Measurements from ENCODE around the gene MYH9.
"Not testable (repeated sequence)": the region's sequence is repeated elsewhere in the genome, so short reads cannot be mapped to it uniquely, and the experiment has no call there.

MYH9 gene

DNA sequence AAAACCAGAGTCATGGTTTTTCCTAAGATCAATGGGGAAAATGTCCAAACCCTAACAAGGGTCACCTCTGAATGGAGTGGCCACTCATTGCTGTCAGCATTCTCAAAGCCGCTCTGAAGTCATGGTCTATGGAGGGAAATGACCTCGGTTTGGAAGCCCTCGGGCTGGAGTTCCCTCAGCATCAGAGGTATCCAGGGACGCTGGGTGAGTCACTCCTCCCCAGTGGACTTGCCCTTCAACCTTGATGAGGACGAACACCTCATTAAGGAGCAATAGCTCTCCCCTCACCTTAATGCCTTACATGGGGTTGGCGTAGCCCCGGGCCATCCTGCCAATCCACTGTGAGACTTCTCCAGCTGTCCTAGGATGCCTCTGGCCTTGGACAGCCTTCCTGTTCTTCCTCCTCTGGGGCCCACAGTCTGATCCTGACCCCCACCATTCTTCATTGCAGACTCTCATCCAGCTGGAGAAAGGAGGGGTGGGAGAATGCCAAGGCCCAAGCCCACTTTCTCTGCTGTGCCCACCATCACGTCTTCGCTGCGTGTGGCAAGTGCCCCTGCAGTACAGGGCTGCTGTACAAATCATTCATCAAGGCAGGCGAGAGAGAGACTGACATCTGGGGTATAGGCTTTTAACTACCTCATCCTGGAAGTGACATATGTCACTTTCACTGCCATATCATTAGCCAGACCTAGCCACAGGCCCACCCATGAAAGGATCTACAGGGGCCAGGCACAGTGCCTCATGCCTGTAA, 25.4 kb upstream of the MYH9 start:
- DNase-seq: no peak

DNA sequence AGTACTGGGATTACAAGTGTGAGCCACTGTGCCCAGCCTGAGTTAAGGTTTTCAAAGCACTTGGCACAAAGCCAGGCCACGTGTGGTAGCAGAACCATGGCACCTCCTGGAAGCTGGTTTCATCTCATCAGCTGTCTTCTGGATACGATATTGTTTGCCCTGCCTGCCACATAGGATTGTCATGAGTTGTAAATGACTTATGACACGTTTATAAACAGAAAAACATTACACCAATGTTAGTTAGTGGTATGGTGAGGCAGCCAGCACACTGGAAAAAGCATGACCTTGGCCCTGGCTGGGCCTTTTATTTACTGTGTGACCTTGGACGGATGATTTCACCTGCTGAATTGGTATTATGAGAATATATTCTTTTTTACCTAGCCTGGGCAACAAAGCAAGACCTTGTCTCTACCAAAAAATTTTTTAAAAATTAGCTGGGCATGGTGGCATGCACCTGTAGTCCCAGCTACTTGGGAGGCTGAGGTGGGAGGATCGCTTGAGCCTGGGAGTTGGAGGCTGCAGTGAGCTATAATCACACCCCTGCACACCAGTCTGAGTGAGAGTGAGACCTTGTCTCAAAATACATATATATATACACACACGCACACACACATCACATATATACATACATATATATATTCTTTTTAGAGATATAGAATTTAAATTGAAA, 24.0 kb upstream of the MYH9 start:
- no peak for DNase-seq

DNA sequence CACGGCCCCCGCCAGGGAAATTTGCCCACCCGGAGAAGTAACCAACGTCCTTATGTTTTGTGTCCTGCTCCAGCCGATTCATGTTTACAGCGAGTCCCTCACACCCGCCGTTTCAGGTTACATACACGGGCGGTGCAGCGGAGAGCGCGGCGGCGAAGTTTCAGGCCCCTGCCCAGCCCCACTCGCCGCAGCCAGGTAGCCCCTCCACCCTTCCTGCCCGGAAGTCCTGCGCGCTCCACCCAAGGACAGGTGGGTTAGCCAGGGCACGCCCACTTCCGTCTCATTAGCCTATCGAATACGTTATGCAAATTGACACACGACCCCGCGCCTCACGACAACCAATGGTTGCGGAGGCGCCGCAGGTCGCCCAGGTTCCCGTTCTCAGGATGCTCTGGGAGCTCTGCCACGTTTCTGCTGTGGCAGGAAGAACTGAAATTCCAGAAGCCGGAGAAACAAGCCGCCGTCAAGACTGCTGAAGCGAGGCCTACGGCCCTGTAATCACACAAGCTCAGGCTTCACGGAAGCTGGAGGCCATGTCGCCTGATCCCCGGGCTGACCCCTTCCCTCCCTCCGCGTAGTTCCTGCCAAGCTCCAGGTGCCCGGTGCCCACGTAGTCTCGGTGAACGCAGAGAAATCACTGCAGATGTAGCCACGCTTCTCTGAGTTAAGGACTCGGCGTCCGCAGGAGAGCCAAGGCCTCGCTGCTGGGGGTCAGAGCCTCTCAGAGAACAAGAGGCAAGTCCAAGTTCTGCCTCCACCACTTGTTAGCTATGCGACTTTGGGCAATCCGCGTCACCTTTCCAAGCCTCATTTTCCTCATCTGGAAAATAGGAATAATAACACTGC, 22.4 kb upstream of the MYH9 start:
- no peak for DNase-seq

DNA sequence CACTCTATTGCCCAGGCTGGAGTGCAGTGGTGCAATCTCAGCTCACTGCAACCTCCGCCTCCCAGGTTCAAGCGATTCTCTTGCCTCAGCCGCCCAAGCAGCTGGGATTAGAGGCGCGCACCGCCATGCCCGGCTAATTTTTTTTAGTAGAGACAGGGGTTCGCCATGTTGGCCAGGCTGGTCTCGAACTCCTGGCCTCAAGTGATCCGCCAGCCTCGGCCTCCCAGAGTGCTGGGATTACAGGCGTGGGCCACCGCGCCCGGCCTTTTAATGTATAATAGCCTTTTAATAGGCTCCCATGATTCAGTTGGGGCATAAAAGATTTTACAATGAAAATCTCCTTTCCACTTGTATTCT, 21.8 kb upstream of the MYH9 start:
- not testable (repeated sequence) for DNase-seq

DNA sequence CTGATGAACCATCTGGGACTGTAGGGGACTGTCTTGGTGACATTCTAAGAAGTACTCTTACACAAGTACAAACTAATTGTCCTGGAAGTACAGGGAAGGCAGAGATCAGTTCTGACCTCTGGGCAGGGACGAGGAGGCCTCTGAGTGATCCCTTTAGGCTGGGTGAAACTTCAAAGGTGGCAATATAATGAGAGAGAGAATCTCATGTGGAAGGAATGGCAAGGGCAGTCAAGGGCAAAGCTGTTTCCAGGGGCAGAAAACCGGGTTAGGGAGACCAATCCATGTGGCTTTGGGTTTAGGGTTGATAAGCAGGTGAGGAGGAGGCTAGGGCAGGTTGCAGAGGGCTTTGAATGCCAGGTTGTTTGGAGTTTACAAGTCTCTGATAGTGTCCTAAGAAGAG, 21.3 kb upstream of the MYH9 start:
- DNase-seq: no peak

DNA sequence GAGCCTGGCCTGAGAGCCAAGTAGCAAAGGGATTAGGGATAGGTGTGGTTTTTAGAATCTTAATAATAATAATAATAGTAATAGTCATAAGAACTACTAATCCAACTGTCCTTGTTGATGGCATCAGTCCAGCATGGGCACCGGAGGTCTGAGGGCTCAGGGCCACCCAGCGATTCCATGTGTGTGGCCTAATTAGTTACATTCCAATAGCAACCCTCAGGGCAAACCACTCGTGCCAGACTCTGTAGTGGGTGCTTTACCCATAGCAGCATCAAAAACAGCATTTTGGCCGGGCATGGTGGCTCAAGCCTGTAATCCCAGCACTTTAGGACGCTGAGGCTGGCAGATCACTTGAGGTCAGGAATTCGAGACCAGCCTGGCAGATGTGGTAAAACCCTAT, 19.0 kb upstream of the MYH9 start:
- no peak for DNase-seq

DNA sequence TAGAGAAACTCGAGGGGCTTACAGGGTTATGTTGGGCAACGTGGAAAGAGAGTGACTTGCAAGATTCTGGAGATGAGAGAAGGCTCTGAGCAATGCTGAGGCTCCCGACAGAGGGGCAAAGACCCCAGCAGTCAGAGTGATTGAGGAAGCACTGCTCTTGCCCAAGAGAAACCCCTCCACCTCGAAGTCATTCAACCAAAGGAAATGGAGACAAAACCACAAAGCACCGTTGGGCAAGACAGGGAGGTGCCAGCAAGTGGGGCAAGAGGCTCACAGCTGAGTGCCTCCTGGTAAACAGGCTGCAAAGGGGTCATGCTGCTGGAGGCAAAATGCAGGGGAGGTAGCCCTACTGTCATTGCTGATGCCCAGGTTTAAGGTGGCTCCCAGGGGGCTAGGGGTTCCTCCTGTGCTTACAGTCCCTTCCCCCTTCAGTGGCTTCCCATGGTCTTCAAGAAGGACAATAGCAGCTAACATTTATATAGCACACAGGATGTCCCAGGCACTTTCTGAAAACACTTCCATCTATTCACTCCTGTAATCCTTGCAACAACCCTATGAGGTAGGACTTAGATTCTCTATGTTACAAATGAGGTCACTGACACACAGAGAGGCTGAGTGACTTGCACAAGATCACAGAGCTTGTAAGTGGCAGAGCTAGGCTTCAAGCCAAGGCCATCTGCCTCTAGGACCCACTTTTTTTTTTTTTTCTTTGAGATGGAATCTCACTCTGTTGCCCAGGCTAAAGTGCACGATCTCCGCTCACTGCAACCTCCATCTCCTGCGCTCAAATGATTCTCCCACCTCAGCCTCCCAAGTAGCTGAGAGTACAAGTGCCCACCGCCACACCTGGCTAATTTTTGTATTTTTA, 18.1 kb upstream of the MYH9 start:
- peak; percentile 82 for DNase-seq

DNA sequence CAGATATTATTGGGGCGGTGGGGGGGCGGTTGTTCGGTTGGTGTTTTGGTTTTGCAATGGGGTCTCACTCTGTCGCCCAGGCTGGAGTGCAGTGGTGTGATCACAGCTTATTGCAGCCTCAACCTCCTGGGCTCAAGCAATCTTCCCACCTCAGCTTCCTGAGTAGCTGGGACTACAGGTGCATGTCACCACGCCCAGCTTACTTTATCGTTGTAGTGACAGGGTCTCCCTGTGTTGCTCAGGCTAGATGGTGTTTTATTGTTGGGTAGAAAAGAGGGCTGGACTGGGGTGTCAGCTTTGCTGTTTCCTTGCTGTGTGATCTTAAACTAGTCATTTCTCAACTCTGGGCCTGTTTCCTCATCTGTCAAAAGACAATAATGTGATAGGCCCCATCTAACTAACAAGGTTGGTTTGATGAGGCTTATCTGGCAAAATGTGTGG, 17.5 kb upstream of the MYH9 start:
- DNase-seq: peak; percentile 58

DNA sequence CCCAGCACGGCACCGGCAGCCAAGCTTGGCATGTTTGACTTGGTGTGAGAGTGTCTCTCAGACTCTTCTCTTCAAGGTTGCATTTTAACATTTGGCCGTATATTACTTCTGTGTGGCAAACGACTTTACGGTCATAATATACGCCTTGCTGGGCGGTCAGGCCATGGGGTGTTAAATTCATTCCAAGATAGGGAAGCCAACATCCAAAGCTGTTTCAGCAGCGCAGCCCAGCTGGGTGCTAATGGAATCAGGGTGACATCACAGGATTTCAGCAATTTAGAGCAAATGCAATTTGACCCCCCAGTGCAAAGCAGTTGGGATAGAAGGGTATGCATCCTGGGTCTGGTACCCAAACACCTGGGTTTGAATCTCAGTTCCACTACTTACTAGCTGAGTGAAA, 16.7 kb upstream of the MYH9 start:
- no peak for DNase-seq

DNA sequence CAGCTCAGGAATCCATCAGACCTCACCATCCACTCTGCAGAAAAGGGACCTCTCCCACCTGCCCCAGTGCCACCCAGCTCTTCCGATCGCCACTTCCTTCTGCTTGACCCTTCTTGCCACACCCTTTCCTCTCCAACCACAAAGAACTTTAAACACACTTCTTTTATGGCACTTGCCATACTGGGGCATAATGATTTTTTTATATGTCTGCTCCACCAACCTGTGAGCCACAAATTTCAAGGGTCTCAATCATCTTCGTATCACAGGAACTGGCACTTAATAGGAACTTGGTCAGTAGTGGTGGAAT, 11.7 kb upstream of the MYH9 start:
- no peak for DNase-seq

DNA sequence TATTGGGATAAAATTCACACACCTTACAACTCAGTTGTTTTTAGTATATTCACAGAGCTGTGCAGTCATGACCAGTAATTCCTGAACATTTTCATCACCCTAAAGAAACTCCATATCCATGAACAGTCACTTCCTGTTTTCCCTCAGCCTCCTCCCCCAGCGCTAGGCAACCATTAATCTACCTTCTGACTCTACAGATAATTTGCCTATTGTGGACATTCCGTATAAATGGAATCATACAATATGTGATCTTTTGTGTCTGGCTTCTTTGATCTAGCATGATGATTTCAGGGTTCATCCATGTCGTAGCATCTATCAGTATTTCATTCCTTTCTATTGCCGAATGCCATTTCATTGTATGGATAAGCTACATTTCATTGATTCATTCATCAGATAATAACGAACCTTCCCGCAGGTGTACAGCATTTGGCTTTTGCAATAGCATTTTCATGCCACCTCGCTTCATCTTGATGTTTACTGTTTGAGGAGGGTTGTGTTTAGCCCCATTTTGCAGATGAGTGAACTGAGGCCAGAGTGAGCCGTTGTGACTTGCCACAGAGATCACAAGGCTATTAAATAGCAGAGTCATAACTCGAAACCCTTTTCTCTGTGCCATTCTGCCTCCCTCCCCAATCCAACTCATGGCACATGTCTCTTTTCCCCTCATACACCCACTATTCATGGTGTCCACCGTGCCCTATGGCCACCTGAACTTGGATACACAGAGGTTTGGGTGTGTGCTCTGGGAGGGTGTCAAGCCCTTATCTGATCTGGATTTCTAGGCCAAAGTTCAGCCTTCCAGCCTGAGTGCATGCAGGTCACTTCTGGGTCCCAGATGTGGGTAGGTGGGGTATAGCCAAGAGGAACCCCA, 11.1 kb upstream of the MYH9 start:
- no peak for DNase-seq

DNA sequence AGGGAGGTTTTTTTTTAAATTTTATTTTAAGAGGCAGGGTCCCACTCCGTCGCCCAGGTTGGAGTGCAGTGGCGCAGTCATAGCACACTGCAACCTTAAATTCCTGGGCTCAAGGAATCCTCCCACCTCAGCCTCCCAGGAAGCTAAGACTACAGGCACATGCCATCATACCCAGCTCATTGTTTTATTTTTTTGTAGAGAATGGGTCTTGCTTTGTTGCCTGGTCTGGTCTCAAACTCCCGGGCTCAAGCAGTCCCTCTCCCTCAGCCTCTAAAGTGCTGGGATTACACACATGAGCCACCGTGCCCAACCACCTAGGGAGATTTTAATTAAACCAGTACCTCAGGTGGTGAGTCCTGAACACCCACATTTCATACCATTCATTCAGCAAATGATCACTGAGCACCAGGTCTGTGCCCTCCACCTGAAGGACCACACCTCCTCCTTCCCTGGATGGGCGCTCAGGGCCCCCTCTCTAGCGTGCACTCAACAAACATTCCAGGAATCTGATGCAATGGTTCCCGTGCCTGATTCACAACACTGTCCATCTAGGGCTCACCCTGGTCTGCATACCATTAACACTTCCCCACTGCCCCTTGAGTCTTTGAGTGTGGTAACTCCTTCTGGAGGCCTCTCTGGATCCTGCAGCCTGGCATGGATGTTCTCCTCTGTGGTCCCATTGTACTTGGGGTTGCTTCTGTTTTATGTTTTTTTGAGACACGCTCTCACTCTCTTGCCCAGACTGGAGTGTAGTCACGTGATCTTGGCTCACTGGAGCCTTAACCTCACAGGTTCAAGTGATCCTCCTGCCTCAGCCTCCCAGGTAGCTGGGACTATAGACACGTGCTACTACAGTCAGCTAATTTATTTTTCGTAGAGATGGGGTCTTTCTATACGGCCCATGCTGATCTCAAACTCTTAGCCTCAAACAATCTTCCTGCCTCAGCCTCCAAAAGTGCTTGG, 9.6 kb upstream of the MYH9 start:
- no peak for DNase-seq

DNA sequence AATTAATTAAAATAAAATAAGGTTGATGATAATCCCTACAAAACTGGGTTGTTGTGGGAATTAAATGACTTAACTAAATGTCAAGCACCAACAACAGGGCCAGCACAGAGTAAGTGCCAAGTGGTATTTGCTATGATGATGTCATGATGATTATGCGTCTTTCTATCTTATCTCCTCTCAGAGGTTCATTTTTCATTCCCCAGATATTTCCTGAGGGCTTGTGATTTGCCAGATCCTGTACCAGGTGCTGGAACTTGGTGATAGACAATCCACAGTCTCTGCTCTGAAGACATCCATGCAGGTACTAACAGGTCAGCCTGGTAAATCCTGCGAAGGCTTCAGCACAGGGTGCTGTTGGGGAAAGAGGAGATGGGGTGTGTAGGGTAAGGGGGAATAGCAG, 8.1 kb upstream of the MYH9 start:
- no peak for DNase-seq

DNA sequence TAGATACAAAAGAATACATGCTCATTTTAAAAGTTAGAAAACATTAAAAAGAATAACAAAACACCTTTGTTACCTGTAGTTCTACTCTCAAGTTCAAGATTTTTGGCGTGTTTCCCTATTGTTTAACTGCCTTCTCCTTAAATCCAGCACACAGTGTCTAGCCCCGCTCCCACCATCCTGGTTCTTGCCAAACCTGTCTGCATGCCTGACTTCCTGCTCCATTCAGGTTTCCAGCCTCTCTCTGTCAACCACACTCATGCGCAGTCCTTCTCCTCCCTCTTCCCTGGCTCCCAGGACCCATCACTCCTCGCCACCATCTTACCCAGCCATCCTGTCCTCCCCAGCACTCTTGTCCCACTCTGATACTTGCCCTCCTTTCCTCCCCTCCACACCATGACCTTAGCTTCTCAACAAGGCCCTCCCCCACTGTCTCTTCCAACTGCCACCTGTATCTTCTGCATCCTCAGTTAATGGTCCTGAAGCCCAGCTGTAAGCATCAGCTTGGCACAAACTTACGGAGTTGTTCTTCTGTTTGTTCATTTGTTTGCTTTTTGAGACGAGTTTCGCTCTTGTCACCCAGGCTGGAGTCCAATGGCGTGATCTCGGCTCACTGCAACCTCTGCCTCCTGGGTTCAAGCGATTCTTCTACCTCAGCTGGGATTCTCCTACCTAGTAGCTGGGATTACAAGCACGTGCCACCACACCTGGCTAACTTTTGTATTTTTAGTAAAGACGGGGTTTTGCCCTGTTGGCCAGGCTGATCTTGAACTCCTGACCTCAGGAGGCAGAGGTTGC, 7.5 kb upstream of the MYH9 start:
- DNase-seq: no peak

DNA sequence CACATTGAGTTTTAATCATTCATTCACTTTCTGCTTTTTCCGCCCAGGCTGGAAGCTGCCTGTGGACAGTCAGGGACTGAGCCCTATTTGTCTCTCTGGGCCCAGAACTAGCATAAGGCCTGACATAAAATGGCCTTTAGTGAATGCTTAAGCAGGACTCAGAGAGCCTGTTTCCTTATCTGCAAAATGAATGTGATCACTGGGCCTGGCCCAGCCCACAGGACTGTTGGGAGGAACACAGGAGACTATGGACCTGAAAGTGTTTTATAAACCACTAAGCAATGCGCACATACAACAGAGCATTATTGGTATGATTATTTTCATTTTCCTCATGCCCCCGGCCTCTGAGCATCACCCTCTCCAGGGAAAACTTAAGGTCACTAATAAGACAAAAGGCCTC, 3.9 kb upstream of the MYH9 start:
- DNase-seq: no peak

DNA sequence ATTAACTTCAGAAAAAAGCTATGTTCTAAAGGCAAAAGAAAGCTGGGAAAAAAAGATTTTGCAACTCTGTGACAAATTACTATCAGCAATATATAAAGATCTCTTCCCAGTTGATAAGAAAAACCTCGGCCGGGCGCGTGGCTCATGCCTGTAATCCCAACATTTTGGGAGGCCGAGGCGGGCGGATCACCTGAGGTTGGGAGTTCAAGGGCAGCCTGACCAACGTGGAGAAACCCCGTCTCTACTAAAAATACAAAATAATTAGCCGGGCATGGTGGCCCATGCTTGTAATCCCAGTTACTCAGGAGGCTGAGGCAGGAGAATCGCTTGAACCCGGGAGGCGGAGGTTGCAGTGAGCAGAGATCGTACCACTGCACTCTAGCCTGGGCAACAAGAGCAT, 1.4 kb upstream of the MYH9 start:
- DNase-seq: not testable (repeated sequence)

DNA sequence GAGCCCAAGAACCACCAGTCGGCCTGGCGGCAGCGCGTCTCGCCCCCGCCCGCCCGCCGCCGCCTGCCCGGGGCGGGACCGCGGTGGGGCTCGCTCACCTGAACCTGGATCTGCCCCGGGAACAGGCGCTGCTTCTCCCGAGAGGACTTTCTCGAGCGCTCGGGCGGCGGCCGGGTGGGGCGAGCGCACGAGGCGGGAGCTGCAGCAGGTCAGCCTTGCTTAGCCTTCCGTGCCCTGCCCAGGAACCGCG, 133 bp downstream of the MYH9 start:
- no peak for DNase-seq

DNA sequence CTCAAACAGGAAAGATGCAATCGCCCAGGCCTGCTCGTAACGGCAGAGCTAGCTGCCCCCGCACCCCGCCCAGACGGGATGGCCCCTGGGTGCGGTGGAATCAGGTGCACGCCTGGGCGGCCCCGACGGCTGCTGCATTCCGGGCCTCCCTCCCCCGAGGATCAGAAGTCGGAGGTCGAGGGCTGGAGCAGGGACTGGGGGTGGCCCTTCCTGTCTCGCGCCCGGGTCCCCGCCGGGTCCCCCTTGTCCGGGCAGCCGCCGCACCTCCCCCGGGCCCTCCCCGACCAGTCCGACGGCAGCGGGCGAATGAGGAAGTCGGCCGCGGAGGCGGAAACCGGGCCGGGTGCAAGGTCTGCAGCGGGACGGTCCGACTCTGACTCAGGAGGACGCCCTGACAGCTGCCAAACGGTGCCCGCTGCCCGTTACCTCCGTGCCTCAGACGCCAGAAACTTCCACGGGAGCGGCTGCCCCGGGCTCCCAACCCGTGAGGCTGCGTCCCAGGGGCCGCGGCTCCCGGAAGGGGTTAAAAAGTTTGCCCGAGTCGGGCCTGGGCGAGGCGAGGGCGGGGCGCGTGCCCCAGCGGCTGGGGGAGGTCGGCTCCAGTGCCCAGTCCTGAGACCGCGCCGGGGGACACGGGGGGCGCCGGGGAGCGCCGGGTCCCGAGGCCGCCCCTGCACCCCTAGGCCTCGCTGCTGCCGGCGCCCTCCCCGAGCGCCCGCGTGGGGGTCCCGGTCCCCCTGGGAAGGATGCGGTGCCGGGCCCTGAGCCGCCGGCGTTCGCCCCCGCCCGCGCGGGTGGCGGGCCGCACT, 663 bp downstream of the MYH9 start:
- peak; percentile 65 for DNase-seq

DNA sequence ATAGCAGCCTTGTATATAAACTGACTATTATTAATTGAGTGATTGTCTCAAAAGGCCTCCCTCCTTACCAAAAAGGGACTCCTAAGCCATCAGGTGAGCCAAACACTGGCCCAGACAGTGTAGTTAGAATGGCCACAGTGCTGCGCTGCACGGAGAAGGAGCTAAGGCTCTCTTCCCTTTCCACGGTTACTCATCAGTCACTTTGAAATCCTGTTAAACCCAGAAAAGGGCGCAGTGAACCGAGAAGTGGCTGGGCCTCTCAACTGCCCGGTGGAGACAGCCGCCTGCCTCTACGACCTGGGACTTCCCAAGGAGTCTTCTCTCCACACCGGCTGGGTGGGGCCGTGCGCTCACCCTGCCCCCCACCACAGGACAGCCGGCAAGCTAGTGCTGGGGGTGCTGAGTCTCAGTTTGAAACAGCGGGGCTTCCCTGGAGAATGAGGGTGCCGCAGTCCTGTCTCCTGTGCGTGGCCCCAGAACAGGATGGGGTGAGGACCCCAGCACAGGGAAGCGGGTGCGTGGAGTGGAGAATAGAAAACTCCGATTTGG, 1.3 kb downstream of the MYH9 start:
- peak; percentile 51 for DNase-seq
